ENCODE data around the gene GGA2. TPM values are rescaled to one million over a fixed set of nuclear protein-coding genes. Genes with fewer than 3 reads are reported as not detected.

Gene GGA2
- total and polyA plus RNA-seq, 3 donors from 2014 or later = 47.2 to 71.9 (median 60.6) TPM

GRCh38 chr16:23521037-23521743, 10.9 kb upstream of the GGA2 start:
- Histone ChIP-seq H3K27ac (no peak overlapping the region), H3K36me3 (ENCODE audit: low read depth, missing control alignments) (no peaks in the 10 kb centered on the region), H3K27me3 (no peaks in the 10 kb centered on the region), H3K4me3 (no peak overlapping the region), H3K9me3 (no peaks in the 10 kb centered on the region), H3K4me1 (no peaks in the 10 kb centered on the region)
- TF ChIP-seq CTCF (IDR thresholded peaks at IDR 0.05) = no peak
- TF ChIP-seq POLR2A (IDR thresholded peaks at IDR 0.05) = no peak
- intact Hi-C loops (cut with DNase I; ENCODE audit: low total_unique reads) = no loop called here
- WGBS, 2 donors = 91 to 95% methylated on average over 3 to 4 of the region's 4 CpGs
- no peak for DNase-seq

GRCh38 chr16:23520500-23520899, 10.2 kb upstream of the GGA2 start:
- Histone ChIP-seq H3K9me3 (no peaks in the 10 kb centered on the region), H3K27ac (no peak overlapping the region), H3K4me1 (no peaks in the 10 kb centered on the region), H3K4me3 (no peak overlapping the region), H3K27me3 (no peaks in the 10 kb centered on the region), H3K36me3 (ENCODE audit: low read depth, missing control alignments) (no peaks in the 10 kb centered on the region)
- DNase-seq = no peak
- 86 to 88% methylated on average over 4 of the region's 4 CpGs for WGBS, 2 donors
- intact Hi-C loops (cut with DNase I; ENCODE audit: low total_unique reads) = no loop called here
- no peak for TF ChIP-seq POLR2A (IDR thresholded peaks at IDR 0.05)
- no peak for TF ChIP-seq CTCF (IDR thresholded peaks at IDR 0.05)

- H3K4me1 ChIP-seq = no peaks in the 10 kb centered on the region
Observed at GRCh38 chr16:23519282-23519681, 9.0 kb upstream of the GGA2 start.

GRCh38 chr16:23518435-23518891, 8.2 kb upstream of the GGA2 start:
- Histone ChIP-seq H3K9me3 (no peaks in the 10 kb centered on the region), H3K27ac (no peak overlapping the region), H3K36me3 (ENCODE audit: low read depth, missing control alignments) (no peaks in the 10 kb centered on the region), H3K4me3 (no peak overlapping the region), H3K27me3 (no peaks in the 10 kb centered on the region), H3K4me1 (no peaks in the 10 kb centered on the region)
- 67 to 77% methylated on average over 3 of the region's 3 CpGs for WGBS, 2 donors
- TF ChIP-seq POLR2A (IDR thresholded peaks at IDR 0.05) (no peak), CTCF (IDR thresholded peaks at IDR 0.05) (no peak)
- no peak for DNase-seq
- intact Hi-C loops (cut with DNase I; ENCODE audit: low total_unique reads) = no loop called here

More at GRCh38 chr16:23519282-23519681, 9.0 kb upstream of the GGA2 start:
- DNase-seq = no peak
- Histone ChIP-seq H3K4me3 (no peak overlapping the region), H3K27me3 (no peaks in the 10 kb centered on the region), H3K36me3 (ENCODE audit: low read depth, missing control alignments) (no peaks in the 10 kb centered on the region), H3K27ac (no peak overlapping the region), H3K9me3 (no peaks in the 10 kb centered on the region)
- TF ChIP-seq POLR2A (IDR thresholded peaks at IDR 0.05) (no peak), CTCF (IDR thresholded peaks at IDR 0.05) (no peak)
- intact Hi-C loops (cut with DNase I; ENCODE audit: low total_unique reads) = no loop called here
- 91 to 93% methylated on average over 4 to 5 of the region's 5 CpGs for WGBS, 2 donors
